GM18520 (cell line): ENCODE measurements around the gene LGMN.
A peak's percentile ranks its signal among the peaks of the same experiment; 100 is the strongest.
"Not testable (repeated sequence)": the region's sequence is repeated elsewhere in the genome, so short reads cannot be mapped to it uniquely, and the experiment has no call there.

ENCODE experiments used
- ATAC-seq: cut with Tn5 transposase; IDR thresholded peaks from one replicate; pipeline ENCODE4 v1.9.1; 2021; ENCODE audit not compliant: unreplicated experiment

LGMN gene

DNA sequence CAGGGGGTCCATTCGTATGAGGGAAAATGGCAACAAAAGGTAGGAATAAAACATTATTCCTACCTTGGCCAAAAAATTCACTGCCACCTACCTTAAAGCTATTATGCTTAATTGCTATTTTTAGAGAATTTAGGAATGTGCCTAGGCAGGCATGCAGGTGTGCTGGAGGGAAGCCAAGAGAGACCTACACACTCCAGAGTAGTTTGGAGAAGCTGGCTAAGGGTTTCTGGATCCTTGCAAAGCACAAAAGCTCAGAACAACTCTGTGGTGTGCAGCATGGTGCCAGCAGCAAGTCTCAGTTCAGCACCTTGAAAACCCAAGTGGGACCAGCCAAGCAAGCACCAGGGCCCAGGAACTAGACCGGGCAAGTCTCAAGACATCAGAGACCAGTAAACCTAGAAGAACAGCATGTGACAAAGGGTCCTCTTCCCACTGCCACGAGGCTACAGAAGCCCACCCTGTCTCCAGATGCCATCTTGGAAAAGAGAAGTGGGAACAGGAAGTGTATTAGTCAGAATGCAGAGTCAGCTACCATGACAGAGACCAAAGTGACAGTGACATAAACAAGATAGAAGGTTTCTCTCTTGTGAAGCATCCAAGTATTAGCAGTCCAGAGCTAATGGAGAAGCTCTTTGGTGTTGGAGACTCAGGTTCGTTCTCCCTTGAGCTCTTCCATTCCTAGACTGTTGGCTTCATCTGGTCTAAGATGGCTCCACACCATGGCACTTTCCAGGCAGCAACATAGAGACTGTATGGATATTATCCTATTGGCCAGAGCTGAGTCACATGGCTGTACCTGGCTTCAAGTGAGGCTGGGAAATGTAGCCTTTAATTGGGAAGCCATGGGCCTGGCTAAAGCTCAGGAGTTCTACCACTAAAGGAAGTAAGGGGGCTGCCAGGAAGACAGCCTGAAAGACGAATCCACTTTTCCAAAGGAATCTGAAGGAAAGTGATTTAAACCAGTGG, 15.5 kb upstream of the LGMN start:
- ATAC-seq, result not testable (repeated sequence)

GRCh38 chr14:92760524-92760805, 12.0 kb upstream of the LGMN start:
- no peak for ATAC-seq

DNA sequence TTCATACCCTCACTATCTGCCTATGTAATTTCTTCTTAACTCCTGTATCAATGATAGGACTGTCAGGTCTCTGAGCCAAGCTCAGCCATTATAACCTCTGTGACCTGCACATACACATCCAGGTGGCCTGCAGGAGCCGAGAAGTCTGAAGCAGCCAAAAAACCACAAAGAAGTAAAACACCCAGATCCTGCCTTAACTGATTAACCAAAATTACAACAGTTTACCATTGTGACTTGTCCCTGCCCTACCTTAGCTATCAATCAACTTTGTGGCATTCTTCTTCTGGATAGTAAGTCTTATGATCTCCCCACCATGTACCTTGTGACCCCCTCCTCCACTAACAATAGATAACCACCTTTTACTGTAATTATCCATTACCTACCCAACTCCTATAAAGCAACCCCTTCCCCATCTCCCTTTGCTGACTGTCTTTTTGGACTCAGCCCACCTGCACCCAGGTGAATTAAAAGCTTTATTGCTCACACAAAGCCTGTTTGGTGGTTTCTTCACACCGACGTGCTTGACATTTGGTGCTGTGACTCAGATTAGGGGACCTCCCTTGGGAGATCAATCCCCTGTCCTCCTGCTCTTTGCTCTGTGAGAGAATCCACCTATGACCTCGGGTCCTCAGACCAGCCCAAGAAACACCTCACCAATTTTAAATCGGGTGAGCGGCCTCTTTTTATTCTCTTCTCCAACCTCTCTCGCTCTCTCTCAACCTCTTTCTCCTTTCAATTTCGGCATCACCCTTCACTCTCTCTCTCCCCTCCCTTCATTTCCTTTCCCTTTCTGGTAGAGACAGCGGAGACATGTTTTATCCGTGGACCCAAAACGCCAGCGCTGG, 11.5 kb upstream of the LGMN start:
- ATAC-seq, result no peak

DNA sequence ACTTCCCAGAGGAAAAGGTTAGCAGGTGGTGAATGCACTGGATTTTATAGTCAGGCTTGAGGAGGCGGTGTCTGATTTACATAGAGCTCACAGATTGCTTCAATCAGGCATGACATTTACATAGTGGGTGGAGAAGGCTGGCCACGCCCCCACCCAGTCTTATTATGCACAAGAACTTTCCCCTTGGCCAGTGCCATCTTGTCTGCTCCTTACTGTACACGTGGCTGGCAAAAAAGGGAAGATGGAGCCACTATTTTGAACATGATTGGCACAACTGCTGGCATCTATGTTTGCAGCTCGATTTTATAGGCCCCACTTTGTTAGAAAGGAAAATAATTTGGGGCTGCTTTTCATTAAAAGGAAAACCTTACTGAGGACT, 10.9 kb upstream of the LGMN start:
- no peak for ATAC-seq

- ATAC-seq, result no peak
Measured at GRCh38 chr14:92756446-92756845, 8.0 kb upstream of the LGMN start.

- no peak for ATAC-seq
Measured at GRCh38 chr14:92755495-92755894, 7.1 kb upstream of the LGMN start.

DNA sequence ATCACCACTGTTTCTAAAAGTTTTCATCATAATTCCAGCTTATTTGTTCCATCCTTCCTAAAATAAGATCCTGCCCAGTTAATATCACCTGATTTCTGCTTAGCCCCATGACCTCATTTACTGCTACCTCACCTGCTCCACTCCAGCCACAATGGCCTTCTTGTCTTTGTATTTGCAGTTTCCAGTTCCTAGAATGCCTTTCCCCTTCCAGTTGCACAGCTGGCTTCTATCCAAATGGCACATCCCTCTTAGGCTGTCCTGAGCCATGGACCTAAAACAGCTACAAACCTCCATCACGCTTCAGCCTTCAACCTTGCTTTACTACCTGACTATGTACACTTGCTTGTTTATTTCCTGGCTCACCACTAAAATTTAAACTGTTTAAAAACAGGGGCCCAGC, 6.5 kb upstream of the LGMN start:
- no peak for ATAC-seq

DNA sequence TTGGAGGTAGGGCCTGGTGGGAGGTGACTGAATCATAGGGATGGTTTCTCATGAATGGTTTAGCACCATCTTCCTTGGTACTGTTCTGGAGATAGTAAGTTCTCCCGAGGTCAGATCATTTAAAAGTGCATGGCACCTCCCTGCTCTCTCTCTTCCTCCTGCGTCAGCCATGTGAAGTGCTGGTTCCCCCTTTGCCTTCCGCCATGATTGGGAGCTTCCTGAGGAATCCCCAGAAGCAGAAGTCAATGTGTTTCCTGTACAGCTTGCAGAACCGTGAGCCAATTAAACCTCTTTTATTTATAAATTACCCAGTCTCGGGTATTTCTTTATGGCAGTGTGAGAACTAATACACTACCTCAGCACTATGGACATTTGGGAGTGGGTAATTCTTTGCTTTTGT, 4.8 kb upstream of the LGMN start:
- no peak for ATAC-seq

GRCh38 chr14:92751819-92752218, 3.4 kb upstream of the LGMN start:
- ATAC-seq, result no peak

DNA sequence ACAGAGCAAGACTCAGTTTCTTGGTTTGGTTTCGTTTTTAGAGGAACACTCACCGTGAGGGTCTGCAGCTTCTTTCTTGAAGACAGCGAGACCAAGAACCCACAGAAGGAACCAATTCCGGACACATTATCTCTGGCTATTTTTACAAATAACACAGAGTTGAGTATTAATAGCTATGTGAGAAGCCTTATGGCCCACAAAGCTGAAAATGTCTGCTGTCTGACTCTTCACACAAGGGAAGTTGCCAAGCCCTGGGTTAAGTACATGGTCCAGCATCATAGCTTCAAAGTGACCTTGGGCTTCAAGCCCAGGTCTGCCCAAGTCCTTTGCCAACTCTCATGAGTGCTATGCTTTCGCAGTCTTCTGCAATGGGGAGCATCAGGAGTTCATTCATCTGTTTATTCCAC, 2.6 kb upstream of the LGMN start:
- no peak for ATAC-seq

DNA sequence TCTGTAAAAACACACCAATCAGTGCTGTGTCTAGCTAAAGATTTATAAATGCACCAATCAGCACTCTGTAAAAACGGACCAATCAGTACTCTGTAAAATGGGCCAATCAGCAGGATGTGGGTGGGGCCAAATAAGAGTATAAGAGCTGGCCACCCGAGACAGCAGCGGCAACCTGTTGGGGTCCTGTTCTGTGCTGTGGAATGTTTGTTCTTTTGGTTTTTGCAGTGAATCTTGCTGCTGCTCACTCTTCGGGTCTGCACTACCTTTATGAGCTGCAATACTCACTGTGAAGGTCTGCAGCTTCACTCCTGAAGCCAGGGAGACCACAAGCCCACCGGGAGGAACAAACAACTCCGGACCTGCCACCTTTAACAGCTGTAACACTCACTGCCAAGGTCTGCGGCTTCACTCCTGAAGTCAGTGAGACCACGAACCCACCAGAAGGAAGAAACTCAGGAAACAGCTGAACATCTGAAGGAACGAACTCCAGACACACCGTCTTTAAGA, 1.8 kb upstream of the LGMN start:
- not testable (repeated sequence) for ATAC-seq

GRCh38 chr14:92747701-92748258, 647 bp downstream of the LGMN start:
- no peak for ATAC-seq

DNA sequence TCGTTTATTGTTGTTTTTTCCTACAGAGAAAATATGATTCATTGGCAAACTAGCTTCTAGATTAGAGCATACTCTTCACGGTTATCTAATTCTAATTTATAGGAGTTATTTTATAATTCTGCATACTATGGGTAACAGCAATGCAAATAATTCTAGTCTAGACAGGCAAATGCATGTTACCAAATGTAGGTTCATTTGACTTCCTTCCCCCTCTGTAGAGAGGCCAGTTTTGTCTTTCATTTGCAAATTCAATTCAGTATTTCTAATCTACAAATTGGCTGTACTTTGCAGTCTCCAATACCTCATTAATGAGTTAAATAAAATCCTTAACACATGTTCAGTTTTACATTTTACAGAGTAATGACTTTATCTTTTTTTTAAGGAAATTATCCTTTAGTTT, 4.2 kb downstream of the LGMN start:
- ATAC-seq, result no peak

DNA sequence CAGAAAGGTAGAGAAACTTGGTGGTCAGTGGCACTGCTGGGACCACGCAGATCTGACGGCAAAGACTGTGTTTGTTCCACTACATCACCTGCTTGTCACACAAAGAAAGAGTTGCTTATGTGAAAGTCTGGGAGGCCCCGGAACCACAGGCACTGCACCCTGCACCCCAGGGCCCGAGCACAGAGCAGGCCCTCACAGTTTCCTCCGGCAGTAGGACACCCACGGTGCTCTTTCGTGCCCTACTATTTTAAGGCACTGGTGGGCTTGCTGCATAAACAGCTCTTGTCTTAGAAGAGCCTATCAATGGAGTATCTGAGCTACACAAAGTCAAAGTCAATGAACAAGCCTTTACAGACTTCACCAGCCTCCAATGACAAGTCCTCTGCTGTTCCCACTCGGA, 8.0 kb downstream of the LGMN start:
- no peak for ATAC-seq

DNA sequence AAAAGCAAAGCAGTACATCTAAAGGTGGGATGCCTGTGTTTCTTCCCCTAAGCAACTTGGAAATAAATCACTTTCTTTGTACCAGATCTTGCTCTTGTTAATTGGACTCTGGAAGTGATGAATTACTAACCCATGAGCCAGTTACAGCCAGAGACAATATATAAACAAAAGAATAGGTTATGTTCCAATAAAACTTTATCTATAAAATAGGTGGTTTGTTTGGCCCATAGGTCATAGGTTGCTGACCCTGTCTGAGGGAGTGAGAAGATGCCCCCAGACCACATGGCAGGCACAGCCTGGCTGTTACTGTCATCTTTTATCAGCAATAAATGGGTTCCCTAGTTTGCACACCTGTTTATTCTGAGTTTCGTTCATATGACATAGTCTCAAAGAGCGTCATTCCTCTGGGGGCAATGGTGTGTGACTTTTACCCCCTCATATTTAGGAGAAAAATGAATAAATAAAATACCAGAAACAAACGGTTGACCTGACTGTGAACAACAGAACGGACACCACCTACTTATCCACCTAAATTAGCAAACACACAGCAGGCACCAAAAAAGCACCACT, 10.7 kb downstream of the LGMN start:
- no peak for ATAC-seq

DNA sequence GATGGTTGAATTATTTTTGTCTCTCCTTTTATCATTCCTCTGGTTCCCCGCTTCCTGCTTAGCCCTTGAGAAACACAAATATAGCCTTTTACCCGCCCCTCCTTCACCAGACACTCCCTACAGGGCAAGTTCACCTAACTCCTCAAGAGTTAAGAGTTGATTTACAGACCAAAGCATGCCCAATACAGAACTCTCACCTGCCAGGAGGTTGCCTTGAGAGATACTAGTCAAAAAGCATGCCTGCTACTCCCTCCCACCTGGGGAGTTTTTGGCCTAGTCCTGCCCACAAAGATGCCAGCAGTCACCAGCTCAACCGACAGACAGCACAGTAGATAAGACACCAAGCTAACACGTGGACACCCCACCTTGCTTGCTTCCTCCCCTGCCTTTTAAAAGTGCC, 11.2 kb downstream of the LGMN start:
- no peak for ATAC-seq

GRCh38 chr14:92735344-92735743, 13.1 kb downstream of the LGMN start:
- ATAC-seq, result no peak

GRCh38 chr14:92734618-92735017, 13.8 kb downstream of the LGMN start:
- ATAC-seq, result no peak

DNA sequence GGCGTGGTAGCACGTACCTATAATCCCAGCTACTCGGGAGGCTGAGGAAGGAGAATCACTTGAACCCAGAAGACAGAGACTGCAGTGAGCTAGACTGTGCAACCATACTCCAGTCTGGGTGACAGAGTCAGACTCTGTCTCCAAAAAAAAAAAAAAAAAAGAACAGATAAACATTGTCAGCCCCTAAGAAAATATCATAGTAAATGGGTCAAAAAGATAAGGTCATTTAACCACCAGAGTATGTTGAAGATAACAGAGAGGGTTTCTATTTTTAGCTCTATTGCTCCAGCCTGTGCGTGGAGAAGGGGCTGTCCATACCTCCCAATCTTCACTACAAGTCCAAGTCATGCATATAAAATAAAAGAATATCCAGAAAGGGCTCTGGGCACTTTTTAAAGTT, 15.4 kb downstream of the LGMN start:
- no peak for ATAC-seq

DNA sequence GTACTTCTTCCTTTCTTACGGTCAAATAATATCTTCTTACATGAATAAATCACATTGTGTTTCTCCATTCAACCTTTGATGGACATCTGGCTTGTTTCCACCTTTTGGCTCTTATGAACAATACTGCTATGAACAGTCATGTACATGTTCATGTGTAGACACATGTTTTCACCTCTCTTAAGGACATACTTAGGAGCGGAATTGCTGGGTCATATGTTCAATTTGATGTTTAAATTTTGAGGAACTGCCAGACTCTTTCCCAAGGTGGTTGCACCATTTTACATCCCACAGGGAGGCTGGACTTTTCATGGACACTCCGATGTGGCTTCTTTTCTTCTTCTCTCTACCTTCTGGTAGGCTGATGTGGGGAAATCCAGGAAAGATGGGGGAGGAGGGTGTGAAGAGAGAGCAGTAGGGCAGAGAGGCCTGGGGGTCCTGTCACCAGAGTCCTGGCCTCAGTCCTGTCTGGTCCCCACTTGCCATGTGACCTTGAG, 16.8 kb downstream of the LGMN start:
- no peak for ATAC-seq

DNA sequence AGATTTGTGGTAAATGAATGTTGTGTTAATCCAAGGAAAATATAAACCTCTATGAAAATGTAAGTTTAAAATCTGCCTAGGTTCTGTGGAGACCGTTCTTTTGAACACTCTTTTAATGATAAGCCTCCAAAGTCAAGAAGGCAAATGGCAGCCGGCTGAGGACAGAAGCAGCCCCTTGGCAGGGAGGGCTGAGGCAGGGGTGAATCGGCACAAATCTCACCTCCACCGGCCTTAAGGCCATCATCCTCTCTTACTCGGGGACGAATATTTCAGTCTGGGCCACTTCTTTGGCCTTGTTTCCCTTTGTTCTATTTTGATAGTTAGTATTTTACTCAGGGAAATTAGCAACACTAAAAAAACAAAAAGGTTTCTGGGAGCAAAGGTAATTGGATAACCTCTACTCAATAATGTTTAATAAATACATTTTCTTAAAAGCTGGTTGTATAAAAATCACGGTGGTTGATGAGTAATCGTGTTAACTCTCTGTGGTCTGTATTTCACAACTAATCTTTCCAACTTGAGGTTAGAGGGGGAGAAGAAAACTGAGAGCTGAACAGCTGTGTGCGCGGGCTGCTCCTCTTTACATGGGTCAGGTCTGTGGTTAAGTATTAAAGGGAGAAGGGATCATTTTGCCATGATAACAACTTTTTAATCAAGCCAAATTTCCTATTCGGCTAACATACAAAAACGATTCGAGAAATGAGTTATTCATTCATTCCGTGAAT, 18.6 kb downstream of the LGMN start:
- peak; percentile 69 for ATAC-seq
